Endothelial cell of umbilical vein (primary cell): ENCODE measurements around the gene IQCE. TPM values are rescaled to one million over a fixed set of nuclear protein-coding genes. Genes with fewer than 3 reads are reported as not detected.

Experiments
- BruUV-seq: library from RNA; stranded (reverse); fragments of 400-500 nt; replicated peaks from 2 replicates; lab custom pipeline; 2021; lab: Mats Ljungman, UMichigan
- CTCF ChIA-PET: fragments of 300-600, 350-600 bp; sonication (Branson Sonifier 250); formaldehyde crosslinking; loops from one replicate; lab custom pipeline; 2021; ENCODE audit warnings: antibody characterized with exemption, inconsistent platforms; lab: Charles Lee
- POLR2A ChIA-PET: fragments of 300-600, 350-600 bp; sonication (Branson Sonifier 250); formaldehyde crosslinking; loops from one replicate; lab custom pipeline; 2021; ENCODE audit warnings: antibody characterized with exemption, inconsistent platforms; lab: Charles Lee
- DNase-seq: peaks from one replicate; pipeline ENCODE4 v3.0.0-alpha.2; 2011; ENCODE audit warnings: low read depth, low spot score
- FAIRE-seq: peaks from 2 replicates; lab custom pipeline; 2011; peaks lifted over from hg19 to GRCh38; lab: Jason Lieb, UNC
- H2AFZ ChIP-seq: 2 replicates; pipeline ENCODE4 v1.6.0; 2012; ENCODE audit warnings: low read depth, low read length, control low read depth, inconsistent platforms
- H3K27ac ChIP-seq: 2 replicates; pipeline ENCODE4 v1.5.1; 2011; ENCODE audit warnings: low read depth, mild to moderate bottlenecking, control low read depth, low read length, moderate library complexity; ENCODE audit not compliant: insufficient read depth
- H3K27me3 ChIP-seq, 2 experiments: 2 replicates each; pipeline versions ENCODE4 v1.6.0 to v1.6.1; 2011; ENCODE audit warnings: low read length in 2 of 2, mixed read lengths in 1 of 2; ENCODE audit not compliant: control insufficient read depth in 2 of 2, insufficient read depth in 2 of 2
- H3K36me3 ChIP-seq, 2 experiments: 2 replicates in 1 of 2; 3 replicates in 1 of 2; pipeline ENCODE4 v1.5.1; 2011; ENCODE audit warnings: low read length in 2 of 2, mild to moderate bottlenecking in 1 of 2, moderate library complexity in 1 of 2; ENCODE audit not compliant: control insufficient read depth in 2 of 2, insufficient read depth in 2 of 2; ENCODE audit errors: extremely low read depth in 1 of 2
- H3K4me1 ChIP-seq: 3 replicates; pipeline ENCODE4 v1.5.1; 2011; ENCODE audit warnings: mild to moderate bottlenecking, low read length; ENCODE audit not compliant: control insufficient read depth, insufficient read depth; ENCODE audit errors: extremely low read depth
- H3K4me2 ChIP-seq: 2 replicates; pipeline ENCODE4 v1.6.1; 2011; ENCODE audit warnings: low read length, control low read depth, mixed read lengths; ENCODE audit not compliant: insufficient read depth
- H3K4me3 ChIP-seq, 3 experiments: fragments of 200-600 bp in 1 of 3; sonication (generic), shearing (Covaris generic) in 1 of 3; replicated peaks in 1 of 3; 2 replicates each; pipeline ENCODE4 v1.5.1; 2011 to 2016; ENCODE audit warnings: control low read depth in 3 of 3, low read length in 3 of 3, mild to moderate bottlenecking in 2 of 3, inconsistent platforms in 1 of 3, low read depth in 1 of 3, moderate library complexity in 1 of 3; ENCODE audit not compliant: insufficient read depth in 1 of 3
- H3K79me2 ChIP-seq: 2 replicates; pipeline ENCODE4 v1.6.0; 2012; ENCODE audit warnings: low read length, inconsistent platforms; ENCODE audit not compliant: control insufficient read depth, insufficient read depth
- H3K9ac ChIP-seq: replicated peaks from 2 replicates; pipeline ENCODE3; 2011; ENCODE audit warnings: low read length, control low read depth; ENCODE audit not compliant: insufficient read depth; ENCODE audit errors: extremely low read depth
- H3K9me1 ChIP-seq: replicated peaks from 3 replicates; pipeline ENCODE4 v1.6.0; 2011; ENCODE audit warnings: mild to moderate bottlenecking, low read length; ENCODE audit not compliant: control insufficient read depth, insufficient read depth; ENCODE audit errors: extremely low read depth
- H3K9me3 ChIP-seq: replicated peaks from 2 replicates; pipeline ENCODE4 v1.5.1; 2012; ENCODE audit warnings: low read length, inconsistent platforms; ENCODE audit not compliant: control insufficient read depth, insufficient read depth
- H4K20me1 ChIP-seq: replicated peaks from 2 replicates; pipeline ENCODE3; 2011; ENCODE audit warnings: mild to moderate bottlenecking, low read length; ENCODE audit not compliant: control insufficient read depth, insufficient read depth; ENCODE audit errors: extremely low read depth
- CTCF ChIP-seq, 2 donors: IDR thresholded peaks; 1 replicate in 1 of 2; 2 replicates in 1 of 2; pipeline ENCODE4 v1.5.1; 2011; ENCODE audit warnings: low read length in 2 of 2, mild to moderate bottlenecking in 2 of 2, moderate library complexity in 2 of 2, control low read depth in 1 of 2, inconsistent platforms in 1 of 2, low read depth in 1 of 2; ENCODE audit not compliant: insufficient read depth in 1 of 2; ENCODE audit errors: extremely low read depth in 1 of 2
- FOS ChIP-seq: IDR thresholded peaks from 2 replicates; pipeline ENCODE4 v1.6.1; 2011; ENCODE audit warnings: mild to moderate bottlenecking, low read length, moderate library complexity, borderline replicate concordance; ENCODE audit not compliant: insufficient read depth
- JUN ChIP-seq: IDR thresholded peaks from 2 replicates; pipeline ENCODE4 v1.6.1; 2011; ENCODE audit warnings: borderline replicate concordance, low read depth; ENCODE audit not compliant: insufficient read length, insufficient read depth
- POLR2A ChIP-seq: IDR thresholded peaks from 2 replicates; pipeline ENCODE4 v1.6.1; 2012; ENCODE audit warnings: low read depth, mild to moderate bottlenecking, control low read depth, low read length
- POLR2AphosphoS5 ChIP-seq: IDR thresholded peaks from 2 replicates; pipeline ENCODE4 v1.6.1; 2012; ENCODE audit warnings: low read depth, mild to moderate bottlenecking, control low read depth, low read length, moderate library complexity; ENCODE audit not compliant: insufficient read depth
- dilution Hi-C: fragments of 300-500 bp; cut with MboI; formaldehyde crosslinking; loops from one replicate; pipeline ENCODE4 v1.15.0; 2019; ENCODE audit warnings: low sequenced_read_pairs; ENCODE audit not compliant: extremely low pct_ligation_motif_present
- intact Hi-C: fragments of 100-400 bp; cut with micrococcal nuclease; formaldehyde crosslinking; loops from one replicate; pipeline ENCODE4 v1.10.0; 2022
- polyA plus RNA-seq, 4 experiments: library from polyadenylated mRNA; depleted of rRNA in 3 of 4; stranded (reverse) in 3 of 4; unstranded in 1 of 4; fragments of >200 nt; gene quantifications; 2 replicates each; pipeline versions ENCODE4 v1.2.1 to v1.2.3, GENCODE V29; 2011 to 2012; ENCODE audit warnings: missing spikeins in 1 of 4
- total RNA-seq: library from RNA; stranded (reverse); gene quantifications from 2 replicates; pipeline ENCODE4 v1.2.3, GENCODE V29; 2021
- TF ChIP-seq, protein P1 (sequence below): IDR thresholded peaks from 2 replicates; pipeline ENCODE4 v1.6.1; 2011; ENCODE audit not compliant: insufficient read depth, insufficient read length

Gene IQCE
- total and polyA plus RNA-seq, 2 donors (not counting 3 experiments of a cell fraction or from before 2014, with no cell fraction given): 4.9 to 14.5 TPM

GRCh38 chr7:2617325-2617905 is 58.6 kb downstream of the IQCE start:
- dilution Hi-C loops: no loop called here
- H3K36me3 ChIP-seq: no peaks in the 10 kb centered on the region
- H3K79me2 ChIP-seq: no peaks in the 10 kb centered on the region
- no peak overlapping the region for H3K4me3 ChIP-seq
- no peaks in the 10 kb centered on the region for H3K27me3 ChIP-seq
- CTCF ChIA-PET: interaction anchor here (2.7 to 3.7 kb wide), 2 partner anchors 9 to 11 kb away, joined by 9 to 31 read pairs; no protein-coding TSS in a partner anchor
- no peak overlapping the region for H3K27ac ChIP-seq
- no peaks in the 10 kb centered on the region for H3K9me3 ChIP-seq
- H4K20me1 ChIP-seq: no peaks in the 10 kb centered on the region
- intact Hi-C loops: no loop called here
- H3K4me1 ChIP-seq: peaks cover 5% of the 10 kb centered on the region
- H3K9ac ChIP-seq: no peak overlapping the region
- no peak overlapping the region for H3K4me2 ChIP-seq
- no peak overlapping the region for H2AFZ ChIP-seq
- H3K9me1 ChIP-seq: no peaks in the 10 kb centered on the region
- TF ChIP-seq FOS (no peak), POLR2A (no peak)
- BruUV-seq: no TSS peak
- POLR2A ChIA-PET: no interaction called here
- FAIRE-seq: no peak
- DNase-seq: no peak

GRCh38 chr7:2619116-2619515 is 60.3 kb downstream of the IQCE start:
- Histone ChIP-seq H3K9me1 (no peaks in the 10 kb centered on the region), H2AFZ (no peak overlapping the region), H3K27me3 (no peaks in the 10 kb centered on the region), H3K4me3 (no peak overlapping the region), H3K36me3 (no peaks in the 10 kb centered on the region), H3K4me2 (no peak overlapping the region), H4K20me1 (no peaks in the 10 kb centered on the region), H3K79me2 (no peaks in the 10 kb centered on the region), H3K9ac (no peak overlapping the region), H3K4me1 (peaks cover 7% of the 10 kb centered on the region), H3K9me3 (no peaks in the 10 kb centered on the region), H3K27ac (no peak overlapping the region)
- BruUV-seq: no TSS peak
- ChIA-PET POLR2A (no interaction called here), CTCF (interaction anchor here (1.1 to 3.7 kb wide), 3 partner anchors 10 to 22 kb away, joined by 3 to 31 read pairs (median 9); no protein-coding TSS in a partner anchor)
- DNase-seq: no peak
- intact Hi-C loops (no loop called here), dilution Hi-C loops (no loop called here)
- TF ChIP-seq CTCF (IDR thresholded peaks at IDR 0.05; ENCODE audit: extremely low read depth in 1 of 2, insufficient read depth in 1 of 2, low read depth in 1 of 2, low read length in 2 of 2) (no peak), JUN (no peak), POLR2AphosphoS5 (no peak)
- TF ChIP-seq, protein P1, sequence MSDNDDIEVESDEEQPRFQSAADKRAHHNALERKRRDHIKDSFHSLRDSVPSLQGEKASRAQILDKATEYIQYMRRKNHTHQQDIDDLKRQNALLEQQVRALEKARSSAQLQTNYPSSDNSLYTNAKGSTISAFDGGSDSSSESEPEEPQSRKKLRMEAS: no peak
- FAIRE-seq: no peak
